Measurements from ENCODE around the gene SLC14A1.

DNA sequence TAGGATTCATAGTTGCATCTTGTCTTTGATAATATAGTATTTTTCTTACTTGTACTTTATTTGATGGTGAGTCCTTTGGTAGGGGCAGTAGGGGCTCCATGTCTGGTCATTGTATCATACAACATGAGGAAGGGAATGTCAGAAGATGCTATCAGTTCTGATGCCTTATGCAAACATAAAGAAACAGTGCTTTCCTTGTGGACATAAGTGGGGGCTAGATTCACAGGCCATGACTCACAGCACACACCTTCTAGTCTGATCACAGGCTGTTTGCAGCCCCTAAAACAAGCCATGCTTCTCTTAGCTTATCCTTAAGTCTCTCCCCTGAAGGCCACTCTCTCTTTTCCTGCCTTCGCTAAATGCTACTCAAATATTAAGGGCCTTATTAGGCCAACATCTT is 10.7 kb upstream of the SLC14A1 start:
- TF ChIP-seq ZNF331 (CRISPR knock-in tag; IDR thresholded peaks at IDR 0.05): no peak
- TF ChIP-seq, protein P1, sequence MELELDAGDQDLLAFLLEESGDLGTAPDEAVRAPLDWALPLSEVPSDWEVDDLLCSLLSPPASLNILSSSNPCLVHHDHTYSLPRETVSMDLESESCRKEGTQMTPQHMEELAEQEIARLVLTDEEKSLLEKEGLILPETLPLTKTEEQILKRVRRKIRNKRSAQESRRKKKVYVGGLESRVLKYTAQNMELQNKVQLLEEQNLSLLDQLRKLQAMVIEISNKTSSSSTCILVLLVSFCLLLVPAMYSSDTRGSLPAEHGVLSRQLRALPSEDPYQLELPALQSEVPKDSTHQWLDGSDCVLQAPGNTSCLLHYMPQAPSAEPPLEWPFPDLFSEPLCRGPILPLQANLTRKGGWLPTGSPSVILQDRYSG (CRISPR knock-in tag; IDR thresholded peaks at IDR 0.05): no peak
- TF ChIP-seq SETDB1 (CRISPR knock-in tag; IDR thresholded peaks at IDR 0.05; ENCODE audit: borderline replicate concordance): no peak
- TF ChIP-seq REXO4 (CRISPR knock-in tag; IDR thresholded peaks at IDR 0.05; ENCODE audit: borderline replicate concordance): no peak

Measured in HepG2 (cell line).